ENCODE measurements around the gene C15orf62. TPM values are rescaled to one million over a fixed set of nuclear protein-coding genes. Genes with fewer than 3 reads are reported as not detected.

The C15orf62 gene
- total RNA-seq, 1 donor from 2014 or later, result not detected

Small RNA genes lying within 50 kb of the gene (small RNA-seq; reads per million reads assigned to genes)
- not detected for gene SUMO2P15

Other genes starting within 250 kb of the C15orf62 start
- gene CCDC32, start 204.9 kb upstream of the C15orf62 start, total RNA-seq, result 11.0 TPM
- gene RPUSD2, start 200.7 kb upstream of the C15orf62 start, total RNA-seq, result 10.4 TPM
- 6.3 TPM for gene KNL1, start 175.7 kb upstream of the C15orf62 start, total RNA-seq
- 1.6 TPM for gene RAD51, start 74.8 kb upstream of the C15orf62 start, total RNA-seq
- 14.6 TPM for gene RMDN3, start 14.7 kb upstream of the C15orf62 start, total RNA-seq
- 1.6 TPM for gene GCHFR, start 5.9 kb upstream of the C15orf62 start, total RNA-seq
- 19.8 TPM for gene ZFYVE19, start 37.1 kb downstream of the C15orf62 start, total RNA-seq
- 10.4 TPM for gene DNAJC17, start 37.5 kb downstream of the C15orf62 start, total RNA-seq
- gene PPP1R14D, start 58.7 kb downstream of the C15orf62 start, total RNA-seq, result not detected
- gene SPINT1, start 74.1 kb downstream of the C15orf62 start, total RNA-seq, result under 0.01 TPM
- 1.0 TPM for gene RHOV, start 104.3 kb downstream of the C15orf62 start, total RNA-seq
- 20.9 TPM for gene VPS18, start 124.5 kb downstream of the C15orf62 start, total RNA-seq
- 11.5 TPM for gene DLL4, start 159.4 kb downstream of the C15orf62 start, total RNA-seq
- gene CHAC1, start 183.5 kb downstream of the C15orf62 start, total RNA-seq, result 0.52 TPM